NT2/D1 (cell line): Measurements from ENCODE around the gene UBXN1.

ENCODE experiments used
- DNase-seq: peaks from one replicate; pipeline ENCODE4 v3.0.0-alpha.2; 2011; ENCODE audit warnings: low read depth, low spot score
- H3K27me3 ChIP-seq: 2 replicates; pipeline ENCODE4 v1.6.0; 2011; ENCODE audit warnings: mild to moderate bottlenecking; ENCODE audit not compliant: insufficient read length, insufficient read depth
- H3K36me3 ChIP-seq: 2 replicates; pipeline ENCODE4 v1.6.1; 2011; ENCODE audit warnings: mild to moderate bottlenecking, low read length, mixed read lengths; ENCODE audit not compliant: insufficient read depth, insufficient read length
- H3K4me1 ChIP-seq: 2 replicates; pipeline ENCODE4 v1.5.1; 2011; ENCODE audit not compliant: insufficient read depth, insufficient read length
- H3K4me3 ChIP-seq: 2 replicates; pipeline ENCODE4 v1.5.1; 2011; ENCODE audit warnings: low read depth; ENCODE audit not compliant: insufficient read length
- H3K9ac ChIP-seq: 2 replicates; pipeline ENCODE4 v1.6.0; 2011; ENCODE audit warnings: low read depth; ENCODE audit not compliant: insufficient read length
- H3K9me3 ChIP-seq: 2 replicates; pipeline ENCODE4 v1.5.1; 2011; ENCODE audit warnings: mild to moderate bottlenecking, low read length; ENCODE audit not compliant: insufficient read depth
- SUZ12 ChIP-seq: IDR thresholded peaks from 2 replicates; pipeline ENCODE4 v1.6.1; 2011; ENCODE audit not compliant: insufficient read length, insufficient read depth; ENCODE audit errors: extremely low read depth
- YY1 ChIP-seq: IDR thresholded peaks from 2 replicates; pipeline ENCODE4 v1.6.1; 2011; ENCODE audit not compliant: insufficient read length, insufficient read depth
- ZNF274 ChIP-seq: IDR thresholded peaks from 2 replicates; pipeline ENCODE4 v1.6.1; 2011; ENCODE audit warnings: mild to moderate bottlenecking, low read depth, low read length

UBXN1 gene

GRCh38 chr11:62725646-62726045 lies 46.8 kb upstream of the UBXN1 start:
- Histone ChIP-seq H3K4me3 (peak overlapping the region; percentile 98), H3K27me3 (no peaks in the 10 kb centered on the region), H3K9me3 (no peaks in the 10 kb centered on the region), H3K9ac (peak overlapping the region; percentile 97), H3K4me1 (peaks cover 2% of the 10 kb centered on the region), H3K36me3 (peaks cover 64% of the 10 kb centered on the region)
- no peak for DNase-seq
- TF ChIP-seq YY1 = no peak
- TF ChIP-seq SUZ12 = no peak
- no peak for TF ChIP-seq ZNF274

- no peak overlapping the region for H3K4me3 ChIP-seq
- H3K9me3 ChIP-seq = no peaks in the 10 kb centered on the region
- no peaks in the 10 kb centered on the region for H3K27me3 ChIP-seq
- no peak for DNase-seq
- peaks cover 2% of the 10 kb centered on the region for H3K4me1 ChIP-seq
- peaks cover 70% of the 10 kb centered on the region for H3K36me3 ChIP-seq
- H3K9ac ChIP-seq = no peak overlapping the region
- TF ChIP-seq ZNF274 (no peak), YY1 (no peak)
These were observed 45.3 kb upstream of the UBXN1 start for GRCh38 chr11:62724171-62724570.

GRCh38 chr11:62721994-62722393 lies 43.1 kb upstream of the UBXN1 start:
- no peaks in the 10 kb centered on the region for H3K9me3 ChIP-seq
- no peak for TF ChIP-seq SUZ12
- no peak for TF ChIP-seq YY1
- TF ChIP-seq ZNF274 = no peak
- H3K27me3 ChIP-seq = no peaks in the 10 kb centered on the region
- no peak for DNase-seq
- H3K9ac ChIP-seq = no peak overlapping the region
- no peak overlapping the region for H3K4me3 ChIP-seq
- peaks cover 2% of the 10 kb centered on the region for H3K4me1 ChIP-seq
- peaks cover 86% of the 10 kb centered on the region for H3K36me3 ChIP-seq

GRCh38 chr11:62719302-62719978 lies 40.6 kb upstream of the UBXN1 start:
- H3K9ac ChIP-seq = no peak overlapping the region
- peaks cover 9% of the 10 kb centered on the region for H3K4me1 ChIP-seq
- H3K27me3 ChIP-seq = no peaks in the 10 kb centered on the region
- no peak overlapping the region for H3K4me3 ChIP-seq
- peaks cover 92% of the 10 kb centered on the region for H3K36me3 ChIP-seq
- TF ChIP-seq ZNF274 (no peak), SUZ12 (no peak), YY1 (no peak)
- DNase-seq = no peak
- H3K9me3 ChIP-seq = no peaks in the 10 kb centered on the region

GRCh38 chr11:62716816-62717215 lies 37.9 kb upstream of the UBXN1 start:
- Histone ChIP-seq H3K4me3 (no peak overlapping the region), H3K4me1 (peaks cover 13% of the 10 kb centered on the region)
- no peak for TF ChIP-seq YY1
- no peak for TF ChIP-seq ZNF274
- TF ChIP-seq SUZ12 = no peak

GRCh38 chr11:62716206-62716605 lies 37.3 kb upstream of the UBXN1 start:
- DNase-seq = no peak
- peaks cover 13% of the 10 kb centered on the region for H3K4me1 ChIP-seq
- H3K9ac ChIP-seq = no peak overlapping the region
- H3K4me3 ChIP-seq = no peak overlapping the region
- TF ChIP-seq YY1 (no peak), ZNF274 (no peak), SUZ12 (no peak)
- H3K27me3 ChIP-seq = no peaks in the 10 kb centered on the region
- peaks cover 89% of the 10 kb centered on the region for H3K36me3 ChIP-seq
- H3K9me3 ChIP-seq = no peaks in the 10 kb centered on the region

More at GRCh38 chr11:62716816-62717215, 37.9 kb upstream of the UBXN1 start:
- Histone ChIP-seq H3K36me3 (peaks cover 90% of the 10 kb centered on the region), H3K9ac (no peak overlapping the region), H3K9me3 (no peaks in the 10 kb centered on the region), H3K27me3 (no peaks in the 10 kb centered on the region)
- no peak for DNase-seq

- Histone ChIP-seq H3K36me3 (peaks cover 89% of the 10 kb centered on the region), H3K9ac (peak overlapping the region; percentile 34), H3K4me3 (no peak overlapping the region), H3K9me3 (no peaks in the 10 kb centered on the region), H3K27me3 (no peaks in the 10 kb centered on the region), H3K4me1 (peaks cover 13% of the 10 kb centered on the region)
- no peak for TF ChIP-seq SUZ12
- no peak for TF ChIP-seq YY1
- no peak for TF ChIP-seq ZNF274
- DNase-seq = no peak
These were observed 36.6 kb upstream of the UBXN1 start for GRCh38 chr11:62715150-62716130.
